Measurements from ENCODE around the gene PCDHGA1.

The PCDHGA1 gene

GRCh38 chr5:141560151-141560550, 229.8 kb downstream of the PCDHGA1 start:
- no peak overlapping the region for H3K4me3 ChIP-seq (ENCODE audit: low read depth, low read length)
- peak; percentile 63 for DNase-seq (ENCODE audit: low read depth)
- TF ChIP-seq CTCF (conservative IDR thresholded peaks at IDR 0.05; ENCODE audit: low read depth, low read length), result no peak

DNA sequence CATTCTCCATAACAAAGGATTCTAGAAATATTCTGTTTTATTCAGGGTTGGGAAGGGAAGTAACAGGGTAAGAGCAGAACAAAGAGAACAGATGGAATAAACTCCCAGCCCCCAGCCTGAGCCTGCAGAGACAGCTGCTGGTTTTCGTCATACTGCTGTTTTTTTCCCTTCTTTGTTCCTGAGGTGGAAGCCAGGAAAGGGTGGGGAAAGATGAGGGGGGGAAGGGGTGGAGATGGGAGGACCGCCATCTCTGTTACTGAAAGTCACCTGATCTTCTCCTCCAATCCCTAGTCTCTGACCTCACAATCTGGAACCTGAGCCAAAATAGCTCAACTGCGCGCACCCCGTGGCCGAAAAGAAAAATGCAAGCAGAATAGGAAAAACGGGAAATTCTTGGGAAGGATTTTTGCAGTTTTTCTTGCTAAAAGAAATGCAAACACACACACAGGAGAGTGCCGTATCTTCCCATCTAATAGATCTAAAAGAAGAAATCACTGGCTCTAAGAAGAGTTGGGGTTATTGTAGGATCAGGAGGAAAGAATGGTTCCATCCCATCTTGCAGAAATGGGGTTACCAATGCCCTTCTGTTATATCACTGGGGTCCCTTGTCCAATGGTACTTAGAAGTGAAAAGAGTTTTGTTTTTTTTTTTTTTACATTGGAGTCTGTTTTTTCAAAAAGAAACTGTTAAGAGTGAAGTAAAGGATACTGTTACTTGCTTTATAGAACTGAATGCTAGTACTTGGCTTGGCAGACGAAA, 230.6 kb downstream of the PCDHGA1 start:
- peak; percentile 93 for TF ChIP-seq CTCF (conservative IDR thresholded peaks at IDR 0.05; ENCODE audit: low read depth, low read length)
- H3K4me3 ChIP-seq (ENCODE audit: low read depth, low read length), result no peak overlapping the region
- peak; percentile 99 for DNase-seq (ENCODE audit: low read depth)
